Measurements from ENCODE around the gene C15orf62.
A peak's percentile ranks its signal among the peaks of the same experiment; 100 is the strongest.

C15orf62 gene

DNA sequence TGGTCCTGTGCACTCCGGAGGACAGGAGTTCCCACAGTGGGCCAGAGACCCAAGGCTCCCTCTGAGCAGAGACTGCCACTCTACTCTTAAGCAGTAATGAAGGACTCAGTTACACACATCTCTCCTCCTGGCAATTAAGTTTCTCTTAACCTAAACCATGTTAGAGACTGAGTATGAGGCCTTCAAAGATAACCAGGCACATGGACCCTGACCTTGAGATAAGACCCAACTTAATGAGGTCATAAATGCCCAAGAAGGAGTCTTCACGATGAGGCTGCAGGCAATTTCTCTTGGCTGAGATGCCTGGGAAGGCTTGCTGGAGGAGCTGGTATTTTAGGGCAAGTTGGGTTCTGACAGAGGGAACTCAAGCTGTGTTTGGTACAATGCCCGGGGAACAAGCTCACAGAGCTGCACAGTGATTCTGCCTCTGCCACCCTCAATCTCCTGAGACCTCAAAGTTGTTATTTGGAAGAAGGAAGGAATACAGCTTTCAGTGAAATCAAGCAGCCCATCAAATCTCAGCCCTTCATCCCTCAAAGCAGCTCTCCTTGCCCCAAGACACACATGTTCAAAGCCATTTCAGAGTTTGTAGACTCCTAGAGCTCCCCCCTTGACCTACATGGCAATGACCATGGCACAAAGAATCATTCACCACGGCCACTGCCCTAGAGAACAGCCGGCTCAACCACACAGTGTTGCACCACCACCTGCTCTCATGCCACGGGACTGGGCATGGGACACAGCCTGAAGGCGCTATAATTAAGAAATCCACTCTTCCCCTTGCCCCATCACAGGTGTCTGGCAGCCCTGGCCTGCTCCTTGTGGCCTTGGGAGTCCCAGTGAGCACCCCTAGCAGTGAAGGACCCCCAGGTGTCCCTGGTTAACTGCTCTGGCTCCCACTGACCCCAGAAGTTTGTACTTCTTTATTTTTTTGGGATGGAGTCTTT is 21.8 kb upstream of the C15orf62 start:
- no peak overlapping the region for H3K4me3 ChIP-seq (ENCODE audit: low read depth, low read length)
- TF ChIP-seq, protein P1, sequence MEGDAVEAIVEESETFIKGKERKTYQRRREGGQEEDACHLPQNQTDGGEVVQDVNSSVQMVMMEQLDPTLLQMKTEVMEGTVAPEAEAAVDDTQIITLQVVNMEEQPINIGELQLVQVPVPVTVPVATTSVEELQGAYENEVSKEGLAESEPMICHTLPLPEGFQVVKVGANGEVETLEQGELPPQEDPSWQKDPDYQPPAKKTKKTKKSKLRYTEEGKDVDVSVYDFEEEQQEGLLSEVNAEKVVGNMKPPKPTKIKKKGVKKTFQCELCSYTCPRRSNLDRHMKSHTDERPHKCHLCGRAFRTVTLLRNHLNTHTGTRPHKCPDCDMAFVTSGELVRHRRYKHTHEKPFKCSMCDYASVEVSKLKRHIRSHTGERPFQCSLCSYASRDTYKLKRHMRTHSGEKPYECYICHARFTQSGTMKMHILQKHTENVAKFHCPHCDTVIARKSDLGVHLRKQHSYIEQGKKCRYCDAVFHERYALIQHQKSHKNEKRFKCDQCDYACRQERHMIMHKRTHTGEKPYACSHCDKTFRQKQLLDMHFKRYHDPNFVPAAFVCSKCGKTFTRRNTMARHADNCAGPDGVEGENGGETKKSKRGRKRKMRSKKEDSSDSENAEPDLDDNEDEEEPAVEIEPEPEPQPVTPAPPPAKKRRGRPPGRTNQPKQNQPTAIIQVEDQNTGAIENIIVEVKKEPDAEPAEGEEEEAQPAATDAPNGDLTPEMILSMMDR (IDR thresholded peaks at IDR 0.05; ENCODE audit: low read depth, low read length): no peak

DNA sequence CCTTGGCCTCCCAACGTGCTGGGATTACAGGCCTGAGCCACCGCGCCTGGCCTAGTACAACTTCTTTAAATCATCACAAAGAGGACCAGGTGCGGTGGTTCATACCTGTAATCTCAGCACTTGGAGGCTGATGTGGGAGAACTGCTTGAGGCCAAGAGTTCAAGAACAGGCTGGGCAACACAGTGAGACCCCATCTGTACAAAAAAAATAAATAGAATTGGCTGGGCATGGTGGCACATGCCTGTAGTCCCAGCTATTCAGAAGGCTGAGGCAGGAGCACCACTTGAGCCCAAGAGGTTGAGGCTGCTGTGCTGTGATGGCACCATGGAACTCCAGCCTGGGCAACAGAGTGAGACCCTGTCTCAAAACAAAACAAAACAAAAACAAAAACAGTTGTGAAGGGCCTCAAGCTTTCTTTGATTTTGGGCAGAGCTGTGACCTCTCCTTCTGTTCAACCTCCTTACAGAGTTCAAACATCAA is 20.6 kb upstream of the C15orf62 start:
- TF ChIP-seq, protein P1 (IDR thresholded peaks at IDR 0.05; ENCODE audit: low read depth, low read length): no peak
- H3K4me3 ChIP-seq (ENCODE audit: low read depth, low read length): no peak overlapping the region

DNA sequence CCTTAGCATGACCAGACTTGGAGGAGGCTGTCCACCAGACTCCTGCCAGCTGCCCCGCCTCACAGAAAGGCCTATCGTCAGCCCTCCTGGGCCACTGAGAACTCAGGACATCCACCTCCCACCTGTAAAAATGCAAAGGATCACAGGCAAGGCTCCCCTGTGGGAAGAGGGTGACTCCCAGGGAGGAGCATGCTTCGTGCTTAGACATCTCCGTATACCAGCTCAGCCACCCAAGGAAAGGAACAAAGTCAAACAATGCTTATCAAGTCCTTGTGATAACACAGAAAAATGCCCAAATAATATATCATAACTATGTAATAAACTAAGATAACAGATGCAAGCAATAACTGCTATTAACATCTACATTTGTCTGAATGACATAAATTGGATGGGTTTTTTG is 18.9 kb upstream of the C15orf62 start:
- TF ChIP-seq, protein P1 (IDR thresholded peaks at IDR 0.05; ENCODE audit: low read depth, low read length): no peak
- no peak overlapping the region for H3K4me3 ChIP-seq (ENCODE audit: low read depth, low read length)

GRCh38 chr15:40751745-40752144 is 18.0 kb upstream of the C15orf62 start:
- TF ChIP-seq, protein P1 (IDR thresholded peaks at IDR 0.05; ENCODE audit: low read depth, low read length): no peak
- no peak overlapping the region for H3K4me3 ChIP-seq (ENCODE audit: low read depth, low read length)

DNA sequence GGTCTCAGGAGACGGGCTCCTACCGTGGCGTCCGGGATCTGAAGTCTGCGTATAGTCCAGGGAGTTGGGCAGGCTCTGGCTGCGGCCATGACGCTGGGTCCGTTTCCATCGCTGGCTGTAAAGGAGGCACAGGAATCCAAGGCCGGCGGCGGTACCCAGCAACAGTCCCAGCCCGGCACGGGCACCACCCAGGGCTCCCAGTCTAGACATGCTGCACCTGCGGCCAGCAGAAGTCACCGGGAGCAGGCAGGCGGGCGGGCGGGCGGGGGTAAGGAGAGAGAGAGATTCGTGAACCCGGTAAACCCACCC is 15.3 kb upstream of the C15orf62 start:
- TF ChIP-seq, protein P1 (IDR thresholded peaks at IDR 0.05; ENCODE audit: low read depth, low read length): no peak
- peak overlapping the region; percentile 98 for H3K4me3 ChIP-seq (ENCODE audit: low read depth, low read length)

DNA sequence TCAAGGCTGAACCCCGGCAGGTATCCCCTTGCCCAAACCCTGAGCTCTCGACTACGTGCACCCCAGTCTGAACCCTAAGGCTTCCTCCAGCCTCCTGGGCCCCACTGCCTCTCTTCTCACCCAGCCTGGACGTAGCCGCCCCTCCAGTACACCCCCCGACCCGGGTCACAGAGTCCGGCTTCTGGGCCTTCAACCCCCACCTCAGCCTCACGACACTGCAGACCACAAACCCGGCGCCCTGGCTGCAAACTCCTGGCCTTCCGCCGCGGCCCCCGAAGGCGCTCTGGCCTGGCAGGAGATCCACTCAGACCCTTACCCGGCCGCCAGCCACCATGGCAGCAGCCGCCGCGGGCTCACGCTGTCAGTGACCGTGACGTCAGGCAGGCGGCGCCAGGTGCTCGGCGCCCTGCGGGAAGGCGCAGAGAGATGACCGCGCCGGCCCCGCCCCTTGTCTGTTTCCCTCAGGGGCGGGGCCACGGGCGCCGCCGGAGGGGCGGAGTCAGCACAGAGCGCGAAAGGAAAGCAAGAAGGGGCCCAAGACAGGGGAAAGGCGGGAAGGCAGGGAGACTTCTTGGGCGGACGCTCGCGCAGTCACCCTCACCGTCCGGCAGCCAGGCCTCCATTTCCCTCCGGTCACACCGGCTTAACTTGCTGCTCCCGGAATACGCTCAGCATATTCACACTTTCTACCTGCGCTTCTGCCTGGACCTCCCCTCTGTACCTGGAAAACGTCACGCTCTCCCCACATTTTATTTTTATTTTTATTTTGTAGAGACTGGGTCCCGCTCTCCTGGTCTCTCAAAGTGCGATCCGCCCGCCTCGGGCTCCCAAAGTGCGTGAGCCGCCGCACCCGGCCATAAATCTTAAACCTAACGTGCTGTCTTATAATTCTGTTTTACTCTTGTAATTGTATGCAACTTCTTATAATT is 14.6 kb upstream of the C15orf62 start, which contains the start of gene RMDN3:
Gene RMDN3 (minus strand): TSS at position 372 of the 929 bp plus-strand sequence. CDS start 471 bp downstream, outside the sequence.
- peak within 1 kb of the TSS; percentile 98 for H3K4me3 ChIP-seq (ENCODE audit: low read depth, low read length)
- TF ChIP-seq, protein P1 (IDR thresholded peaks at IDR 0.05; ENCODE audit: low read depth, low read length): no peak
